Kidney (tissue), 14 donors: ENCODE data around the gene ATP2A3. TPM values are rescaled to one million over a fixed set of nuclear protein-coding genes. Genes with fewer than 3 reads are reported as not detected.

Source experiments
- DNase-seq, 5 donors: peaks; one replicate each; pipeline ENCODE4 v3.0.0-alpha.2; 2013 to 2020
- FAIRE-seq: peaks from 2 replicates; lab custom pipeline; 2012; peaks lifted over from hg19 to GRCh38; lab: Jason Lieb, UNC
- H3K27ac ChIP-seq, 2 donors: one replicate each; pipeline ENCODE4 v1.7.0; 2013; ENCODE audit warnings: low read depth in 2 of 2, low read length in 2 of 2, inconsistent platforms in 1 of 2
- H3K27me3 ChIP-seq: one replicate; pipeline ENCODE4 v1.7.1; 2013; ENCODE audit warnings: low read length, inconsistent platforms; ENCODE audit not compliant: control insufficient read depth, insufficient read depth
- H3K36me3 ChIP-seq, 3 donors: one replicate each; pipeline versions ENCODE4 v1.7.0 to v1.7.1; 2013; ENCODE audit warnings: low read length in 3 of 3, control low read depth in 1 of 3, inconsistent platforms in 1 of 3; ENCODE audit not compliant: insufficient read depth in 3 of 3, control insufficient read depth in 2 of 3
- H3K4me1 ChIP-seq, 3 donors: one replicate each; pipeline versions ENCODE4 v1.7.0 to v1.7.1; 2013; ENCODE audit warnings: low read length in 3 of 3, inconsistent platforms in 1 of 3, low read depth in 1 of 3; ENCODE audit not compliant: control insufficient read depth in 2 of 3, insufficient read depth in 2 of 3
- H3K4me3 ChIP-seq, 3 donors: one replicate each; pipeline versions ENCODE4 v1.7.0 to v1.8.1; 2013; ENCODE audit warnings: low read length in 3 of 3, control low read depth in 1 of 3, inconsistent platforms in 1 of 3
- H3K9ac ChIP-seq, 3 donors: one replicate each; pipeline versions ENCODE4 v1.7.0 to v1.7.1; 2013; ENCODE audit warnings: low read length in 3 of 3, control low read depth in 1 of 3, inconsistent platforms in 1 of 3
- H3K9me3 ChIP-seq, 3 donors: one replicate each; pipeline versions ENCODE4 v1.7.0 to v1.7.1; 2013; ENCODE audit warnings: low read length in 3 of 3, control low read depth in 1 of 3, inconsistent platforms in 1 of 3; ENCODE audit not compliant: control insufficient read depth in 2 of 3, insufficient read depth in 1 of 3
- intact Hi-C: fragments of 100-400 bp; cut with DNase I; formaldehyde crosslinking; loops from one replicate; pipeline ENCODE4 v1.11.1; 2022
- polyA plus RNA-seq: library from polyadenylated mRNA; stranded (reverse); fragments of 350-450 nt; fragmentation: Illumina TruSeq; extraction: RNeasy Lipid Tissue Mini Kit (QIAGEN cat#74804); gene quantifications from one replicate; pipeline ENCODE4 v1.2.3, GENCODE V29; 2014; ENCODE audit warnings: low read depth, low replicate concordance; ENCODE audit not compliant: insufficient read depth
- total RNA-seq: library from RNA; stranded (reverse); fragmentation: NEBNext Ultra II Directional; extraction: Animal tissue kit (Norgen Biotek cat#: 25700); gene quantifications from one replicate; pipeline ENCODE4 v1.2.1, GENCODE V29; 2021
- TF ChIP-seq, protein P1 (sequence below): IDR thresholded peaks from 3 replicates; pipeline ENCODE4 v1.5.1; 2012; ENCODE audit warnings: mild to moderate bottlenecking, moderate library complexity, borderline replicate concordance; ENCODE audit not compliant: insufficient read depth; ENCODE audit errors: extremely low read depth
- donor health status: control.
- donor health status: control.
- donor health status: control.
- donor health status: control.
- donor health status: control.
- donor health status: DM: yes; HTN: yes; CAD: no.
- donor health status: Normal renal cell carcinoma (clear cell type).

Gene ATP2A3
- total and polyA plus RNA-seq, 2 donors from 2014 or later = 9.4 to 52.1 TPM

DNA sequence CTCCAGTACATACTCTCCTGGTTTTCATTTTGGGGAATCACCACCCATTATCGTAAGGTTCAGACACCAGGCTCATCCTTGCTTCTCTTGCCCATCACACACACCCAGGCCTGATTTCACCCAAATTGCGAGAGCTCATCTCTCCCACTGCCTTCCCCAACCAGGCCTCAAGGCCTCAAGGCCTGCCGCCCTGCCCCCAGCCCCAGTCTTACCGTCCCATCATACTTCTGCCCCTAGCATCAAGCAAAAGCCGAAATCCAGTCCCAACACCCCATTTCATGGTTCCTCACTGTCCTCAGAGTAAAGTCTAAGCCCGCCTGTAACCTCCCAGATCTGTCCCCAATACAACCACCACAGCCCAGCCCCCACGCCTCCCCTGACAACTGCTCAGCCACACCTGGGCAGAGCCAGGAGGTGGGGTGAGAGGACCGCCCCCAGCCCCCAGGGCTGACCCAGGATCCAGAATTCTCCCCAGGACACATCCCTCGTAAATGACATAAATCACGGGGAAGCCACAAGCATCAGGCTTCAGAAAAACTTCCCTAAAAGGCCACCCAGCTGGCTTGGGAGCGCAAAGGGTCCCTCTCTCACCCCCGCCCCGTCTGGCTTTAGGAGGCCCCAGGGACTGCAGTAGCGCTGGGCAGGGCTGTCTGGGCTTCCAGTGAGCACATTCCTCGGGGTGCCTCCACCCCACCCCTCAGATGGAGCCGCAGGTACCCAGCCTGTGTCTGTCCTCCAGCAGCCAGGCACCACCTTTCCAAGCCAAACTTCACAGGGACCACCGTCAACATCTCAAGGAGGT lies 38.4 kb downstream of the ATP2A3 start:
- Histone ChIP-seq H3K36me3 (no peaks in the 10 kb centered on the region), H3K9me3 (no peaks in the 10 kb centered on the region), H3K27ac (no peak overlapping the region), H3K9ac (no peak overlapping the region), H3K4me3 (no peak overlapping the region), H3K4me1 (peaks cover 0 to 6% (median 0%) of the 10 kb centered on the region in 3 donors), H3K27me3 (no peaks in the 10 kb centered on the region)
- intact Hi-C loops = no loop called here
- TF ChIP-seq, protein P1, sequence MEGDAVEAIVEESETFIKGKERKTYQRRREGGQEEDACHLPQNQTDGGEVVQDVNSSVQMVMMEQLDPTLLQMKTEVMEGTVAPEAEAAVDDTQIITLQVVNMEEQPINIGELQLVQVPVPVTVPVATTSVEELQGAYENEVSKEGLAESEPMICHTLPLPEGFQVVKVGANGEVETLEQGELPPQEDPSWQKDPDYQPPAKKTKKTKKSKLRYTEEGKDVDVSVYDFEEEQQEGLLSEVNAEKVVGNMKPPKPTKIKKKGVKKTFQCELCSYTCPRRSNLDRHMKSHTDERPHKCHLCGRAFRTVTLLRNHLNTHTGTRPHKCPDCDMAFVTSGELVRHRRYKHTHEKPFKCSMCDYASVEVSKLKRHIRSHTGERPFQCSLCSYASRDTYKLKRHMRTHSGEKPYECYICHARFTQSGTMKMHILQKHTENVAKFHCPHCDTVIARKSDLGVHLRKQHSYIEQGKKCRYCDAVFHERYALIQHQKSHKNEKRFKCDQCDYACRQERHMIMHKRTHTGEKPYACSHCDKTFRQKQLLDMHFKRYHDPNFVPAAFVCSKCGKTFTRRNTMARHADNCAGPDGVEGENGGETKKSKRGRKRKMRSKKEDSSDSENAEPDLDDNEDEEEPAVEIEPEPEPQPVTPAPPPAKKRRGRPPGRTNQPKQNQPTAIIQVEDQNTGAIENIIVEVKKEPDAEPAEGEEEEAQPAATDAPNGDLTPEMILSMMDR = no peak
- DNase-seq (peak in 4 of 5 donors; percentile 35 to 71 (median 48)), FAIRE-seq (no peak)

DNA sequence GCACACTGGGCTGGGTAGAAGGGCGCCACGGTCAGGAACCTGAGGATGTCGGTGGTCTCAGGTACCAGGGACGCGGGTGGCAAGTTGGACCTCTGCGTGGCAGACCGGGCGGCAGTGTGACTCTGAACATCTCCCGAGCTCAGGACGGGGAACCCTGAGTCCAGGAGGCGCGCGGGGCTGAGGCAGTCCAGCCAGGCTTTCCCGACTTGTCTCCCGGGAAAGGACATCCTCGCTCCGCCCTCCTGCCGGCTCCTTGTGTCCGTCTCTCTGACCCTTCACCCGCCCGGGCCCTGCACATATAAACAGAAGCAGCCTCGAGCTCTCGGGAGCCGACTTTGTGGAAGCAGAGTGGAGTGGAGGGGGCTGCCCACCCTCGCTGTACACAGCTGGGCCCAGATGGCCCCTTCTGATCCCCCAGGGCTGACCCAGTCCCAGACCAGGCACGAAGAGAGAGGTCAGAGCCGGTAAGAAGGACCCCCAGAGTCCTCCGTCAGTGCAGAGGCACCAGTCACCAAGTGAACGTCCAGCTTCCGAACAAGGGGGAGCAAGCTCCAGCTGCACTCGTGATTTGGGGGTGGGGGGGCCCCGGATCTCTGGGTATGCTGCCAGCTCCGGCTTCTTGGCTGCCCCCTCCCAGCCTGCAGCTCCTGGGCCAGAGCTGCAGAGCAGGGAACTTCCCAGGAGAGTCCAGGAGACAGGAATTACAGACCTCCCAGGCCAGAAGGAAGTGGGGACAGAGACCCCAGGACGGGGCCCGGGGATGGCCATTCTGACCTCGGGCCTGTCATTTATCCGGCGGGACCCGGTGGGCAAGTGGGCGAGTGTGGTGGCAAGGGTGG lies 39.5 kb downstream of the ATP2A3 start:
- no peak for FAIRE-seq
- no peaks in the 10 kb centered on the region for H3K36me3 ChIP-seq
- no peak overlapping the region for H3K27ac ChIP-seq
- DNase-seq = peak in 4 of 5 donors; percentile 24 to 82 (median 64)
- H3K4me1 ChIP-seq = peaks cover 0 to 6% (median 0%) of the 10 kb centered on the region in 3 donors
- no peaks in the 10 kb centered on the region for H3K9me3 ChIP-seq
- H3K4me3 ChIP-seq = no peak overlapping the region
- intact Hi-C loops = no loop called here
- H3K9ac ChIP-seq = no peak overlapping the region
- no peaks in the 10 kb centered on the region for H3K27me3 ChIP-seq
- TF ChIP-seq, protein P1 = no peak

DNA sequence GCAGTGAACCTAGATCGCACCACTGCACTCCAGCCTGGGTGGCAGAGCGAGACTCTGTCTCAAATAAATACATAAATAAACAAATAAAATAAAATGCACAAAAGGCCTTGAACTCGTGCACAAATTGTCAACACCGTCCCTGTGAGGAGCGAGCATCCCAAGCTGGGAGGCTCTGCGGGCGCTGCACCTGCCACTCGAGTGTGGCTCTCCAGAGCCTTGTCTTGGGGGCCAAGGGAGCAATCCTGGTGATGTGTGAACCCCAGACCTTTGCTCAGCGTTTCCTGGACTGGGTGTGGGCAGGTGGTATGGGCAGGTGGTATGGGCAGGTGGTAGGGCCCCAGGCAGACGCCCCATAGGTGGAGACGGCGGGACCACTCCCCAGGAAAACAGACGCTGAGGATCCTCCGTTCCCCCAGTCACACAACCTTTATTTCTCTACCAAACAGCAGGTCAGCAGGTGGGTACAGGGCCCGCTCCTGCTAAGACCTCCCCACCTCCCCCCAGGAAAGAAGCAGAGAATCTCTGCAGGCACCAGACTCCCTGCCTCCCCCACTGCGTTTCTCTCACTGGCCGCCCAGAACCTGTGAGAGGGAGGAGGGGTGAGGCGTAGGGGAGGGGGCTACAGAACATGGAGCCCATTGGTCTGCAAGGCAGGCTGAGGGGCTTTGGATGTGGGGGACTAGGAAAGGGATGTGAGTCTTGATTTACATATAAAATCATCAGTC lies 40.6 kb downstream of the ATP2A3 start:
- Histone ChIP-seq H3K36me3 (no peaks in the 10 kb centered on the region), H3K4me1 (peaks cover 0 to 6% (median 0%) of the 10 kb centered on the region in 3 donors), H3K27me3 (no peaks in the 10 kb centered on the region), H3K4me3 (no peak overlapping the region), H3K27ac (no peak overlapping the region), H3K9ac (no peak overlapping the region), H3K9me3 (no peaks in the 10 kb centered on the region)
- DNase-seq = no peak
- FAIRE-seq = no peak
- TF ChIP-seq, protein P1 = no peak
- intact Hi-C loops = no loop called here
